Measurements from ENCODE around the gene EXOC6B.

EXOC6B gene

GRCh38 chr2:72138921-72139381, 686.9 kb downstream of the EXOC6B start:
- Histone ChIP-seq H3K4me1 (ENCODE audit: low read length) (no peaks in the 10 kb centered on the region), H3K4me2 (ENCODE audit: low read depth, low read length) (no peak overlapping the region), H3K36me3 (replicated peaks; ENCODE audit: insufficient read depth, low read length) (no peaks in the 10 kb centered on the region), H3K27ac (ENCODE audit: low read length) (no peak overlapping the region), H2AFZ (ENCODE audit: low read length) (no peak overlapping the region), H3K4me3 (ENCODE audit: low read length) (no peak overlapping the region), H3K9ac (ENCODE audit: low read length) (no peak overlapping the region), H3K9me2 (replicated peaks; ENCODE audit: insufficient read depth, low read length) (no peaks in the 10 kb centered on the region), H4K20me1 (ENCODE audit: insufficient read depth, low read length) (no peaks in the 10 kb centered on the region), H3K9me3 (replicated peaks; ENCODE audit: insufficient read depth, low read length) (no peaks in the 10 kb centered on the region), H3K27me3 (replicated peaks; ENCODE audit: insufficient read depth, low read length) (no peaks in the 10 kb centered on the region), H3F3A (ENCODE audit: insufficient read depth, low read length) (no peaks in the 10 kb centered on the region), H3K79me2 (ENCODE audit: low read length) (no peaks in the 10 kb centered on the region)
- TF ChIP-seq CTCF (IDR thresholded peaks at IDR 0.05; ENCODE audit: low read length) (no peak), EZH2 (optimal IDR thresholded peaks at IDR 0.05; ENCODE audit: low read depth, low read length) (no peak), EZH2phosphoT487 (IDR thresholded peaks at IDR 0.05; ENCODE audit: low read length) (no peak)
- DNase-seq = no peak

- DNase-seq = no peak
- no peaks in the 10 kb centered on the region for H4K20me1 ChIP-seq (ENCODE audit: insufficient read depth, low read length)
- H3K9me2 ChIP-seq (replicated peaks; ENCODE audit: insufficient read depth, low read length) = no peaks in the 10 kb centered on the region
- H3K27me3 ChIP-seq (replicated peaks; ENCODE audit: insufficient read depth, low read length) = no peaks in the 10 kb centered on the region
- no peak overlapping the region for H3K27ac ChIP-seq (ENCODE audit: low read length)
- no peaks in the 10 kb centered on the region for H3K4me1 ChIP-seq (ENCODE audit: low read length)
- no peak overlapping the region; the same call in 1 of the 2 replicates for H3K9ac ChIP-seq (ENCODE audit: low read length)
- no peak for TF ChIP-seq EZH2 (optimal IDR thresholded peaks at IDR 0.05; ENCODE audit: low read depth, low read length)
- no peak for TF ChIP-seq EZH2phosphoT487 (IDR thresholded peaks at IDR 0.05; ENCODE audit: low read length)
- TF ChIP-seq CTCF (IDR thresholded peaks at IDR 0.05; ENCODE audit: low read length) = no peak
- no peaks in the 10 kb centered on the region for H3K36me3 ChIP-seq (replicated peaks; ENCODE audit: insufficient read depth, low read length)
- H3K9me3 ChIP-seq (replicated peaks; ENCODE audit: insufficient read depth, low read length) = no peaks in the 10 kb centered on the region
- peak overlapping the region; percentile 59 for H2AFZ ChIP-seq (ENCODE audit: low read length)
- H3K4me2 ChIP-seq (ENCODE audit: low read depth, low read length) = peak overlapping the region; percentile 53; the same call in 1 of the 2 replicates
- H3K4me3 ChIP-seq (ENCODE audit: low read length) = peak overlapping the region; percentile 55; the same call in 1 of the 2 replicates
- no peaks in the 10 kb centered on the region for H3K79me2 ChIP-seq (ENCODE audit: low read length)
- H3F3A ChIP-seq (ENCODE audit: insufficient read depth, low read length) = no peaks in the 10 kb centered on the region
Measured at GRCh38 chr2:72138011-72138881, 687.6 kb downstream of the EXOC6B start.

- peak; percentile 68 for DNase-seq
- Histone ChIP-seq H3K9me2 (replicated peaks; ENCODE audit: insufficient read depth, low read length) (no peaks in the 10 kb centered on the region), H3F3A (ENCODE audit: insufficient read depth, low read length) (no peaks in the 10 kb centered on the region), H3K4me3 (ENCODE audit: low read length) (peak overlapping the region; percentile 55), H4K20me1 (ENCODE audit: insufficient read depth, low read length) (no peaks in the 10 kb centered on the region), H3K27ac (ENCODE audit: low read length) (no peak overlapping the region), H2AFZ (ENCODE audit: low read length) (peak overlapping the region; percentile 59), H3K27me3 (replicated peaks; ENCODE audit: insufficient read depth, low read length) (no peaks in the 10 kb centered on the region), H3K9ac (ENCODE audit: low read length) (no peak overlapping the region; the same call in 1 of the 2 replicates), H3K4me2 (ENCODE audit: low read depth, low read length) (peak overlapping the region; percentile 53; the same call in 1 of the 2 replicates), H3K79me2 (ENCODE audit: low read length) (no peaks in the 10 kb centered on the region), H3K4me1 (ENCODE audit: low read length) (no peaks in the 10 kb centered on the region), H3K9me3 (replicated peaks; ENCODE audit: insufficient read depth, low read length) (no peaks in the 10 kb centered on the region), H3K36me3 (replicated peaks; ENCODE audit: insufficient read depth, low read length) (no peaks in the 10 kb centered on the region)
- TF ChIP-seq CTCF (IDR thresholded peaks at IDR 0.05; ENCODE audit: low read length) (peak; percentile 96), EZH2 (optimal IDR thresholded peaks at IDR 0.05; ENCODE audit: low read depth, low read length) (no peak)
Measured at GRCh38 chr2:72137498-72138010, 688.3 kb downstream of the EXOC6B start.

All from MM.1S (cell line).